SU-DHL-6 (cell line): ENCODE measurements around the gene HINFP.
"Not testable (repeated sequence)": the region's sequence is repeated elsewhere in the genome, so short reads cannot be mapped to it uniquely, and the experiment has no call there.

Experiments
- H2AFZ ChIP-seq: fragments of 200-600 bp; sonication (generic); 2 replicates; pipeline ENCODE4 v1.6.1; 2014; ENCODE audit warnings: low read depth, mild to moderate bottlenecking, moderate library complexity, mixed read lengths, antibody characterized with exemption, low read length; ENCODE audit not compliant: severe bottlenecking
- H3F3A ChIP-seq: fragments of 200-600 bp; shearing (Covaris generic); 2 replicates; pipeline ENCODE4 v1.6.0; 2016; ENCODE audit warnings: antibody characterized with exemption, mild to moderate bottlenecking; ENCODE audit not compliant: insufficient read depth
- H3K27ac ChIP-seq: fragments of 200-600 bp; sonication (generic); 2 replicates; pipeline ENCODE4 v1.5.1; 2016; ENCODE audit warnings: low read depth, mild to moderate bottlenecking, low read length, moderate library complexity, mixed read lengths
- H3K27me3 ChIP-seq: fragments of 200-600 bp; sonication (generic), shearing (Covaris generic); 2 replicates; pipeline ENCODE4 v1.6.0; 2014; ENCODE audit warnings: mild to moderate bottlenecking, low read length
- H3K36me3 ChIP-seq: fragments of 200-600 bp; sonication (generic); 2 replicates; pipeline ENCODE4 v1.6.1; 2014; ENCODE audit warnings: mild to moderate bottlenecking, low read length, mixed read lengths
- H3K4me2 ChIP-seq: fragments of 300-600, 200-600 bp; shearing (Covaris generic), sonication (generic); 2 replicates; pipeline ENCODE4 v1.6.0; 2014; ENCODE audit warnings: low read length, low read depth, mild to moderate bottlenecking; ENCODE audit not compliant: poor library complexity, severe bottlenecking
- H3K4me3 ChIP-seq: fragments of 200-600 bp; sonication (generic); 2 replicates; pipeline ENCODE4 v1.5.1; 2014; ENCODE audit warnings: antibody characterized with exemption, low read length, mild to moderate bottlenecking, mixed read lengths; ENCODE audit not compliant: insufficient read depth, poor library complexity, severe bottlenecking
- H3K79me2 ChIP-seq: fragments of 200-600 bp; sonication (generic); 2 replicates; pipeline ENCODE4 v1.6.1; 2014; ENCODE audit warnings: mild to moderate bottlenecking, low read length, moderate library complexity; ENCODE audit not compliant: insufficient read depth
- H3K9ac ChIP-seq: fragments of 200-600 bp; sonication (generic); 2 replicates; pipeline ENCODE4 v1.7.0; 2014; ENCODE audit warnings: mild to moderate bottlenecking, low read length
- H3K9me2 ChIP-seq: fragments of 200-600 bp; sonication (generic); replicated peaks from 2 replicates; pipeline ENCODE4 v1.6.1; 2014; ENCODE audit warnings: low read length; ENCODE audit not compliant: insufficient read depth
- H3K9me3 ChIP-seq: fragments of 200-600 bp; sonication (generic); 2 replicates; pipeline ENCODE4 v1.6.1; 2014; ENCODE audit warnings: low read length, mixed read lengths; ENCODE audit not compliant: insufficient read depth
- H4K20me1 ChIP-seq: fragments of 200-600 bp; sonication (generic); 2 replicates; pipeline ENCODE4 v1.6.1; 2014; ENCODE audit warnings: low read depth, mild to moderate bottlenecking, antibody characterized with exemption, low read length, moderate library complexity, mixed read lengths
- EZH2phosphoT487 ChIP-seq: fragments of 200-600 bp; sonication (generic), shearing (Covaris generic); conservative IDR thresholded peaks from 2 replicates; pipeline ENCODE4 v1.6.1; 2018; ENCODE audit warnings: mild to moderate bottlenecking, antibody characterized with exemption, low read length, moderate library complexity, mixed read lengths
- TF ChIP-seq, protein P1 (sequence below): fragments of 200-600 bp; sonication (generic); IDR thresholded peaks from one replicate; pipeline ENCODE4 v1.5.1; 2017; ENCODE audit warnings: antibody characterized with exemption, mild to moderate bottlenecking, low read length, moderate library complexity; ENCODE audit not compliant: insufficient read depth, poor library complexity, severe bottlenecking

The HINFP gene

GRCh38 chr11:119126675-119127268, 5.4 kb downstream of the HINFP start:
- no peak overlapping the region for H3K9ac ChIP-seq
- H3K4me2 ChIP-seq = no peak overlapping the region
- no peak overlapping the region for H2AFZ ChIP-seq
- H3K27me3 ChIP-seq = no peaks in the 10 kb centered on the region
- no peaks in the 10 kb centered on the region for H3F3A ChIP-seq
- H3K79me2 ChIP-seq = peaks cover 26% of the 10 kb centered on the region
- no peak overlapping the region for H3K27ac ChIP-seq
- no peaks in the 10 kb centered on the region for H3K36me3 ChIP-seq
- TF ChIP-seq EZH2phosphoT487 = no peak
- H3K9me2 ChIP-seq = no peaks in the 10 kb centered on the region
- no peaks in the 10 kb centered on the region for H3K9me3 ChIP-seq
- H4K20me1 ChIP-seq = no peaks in the 10 kb centered on the region
- no peak overlapping the region for H3K4me3 ChIP-seq

DNA sequence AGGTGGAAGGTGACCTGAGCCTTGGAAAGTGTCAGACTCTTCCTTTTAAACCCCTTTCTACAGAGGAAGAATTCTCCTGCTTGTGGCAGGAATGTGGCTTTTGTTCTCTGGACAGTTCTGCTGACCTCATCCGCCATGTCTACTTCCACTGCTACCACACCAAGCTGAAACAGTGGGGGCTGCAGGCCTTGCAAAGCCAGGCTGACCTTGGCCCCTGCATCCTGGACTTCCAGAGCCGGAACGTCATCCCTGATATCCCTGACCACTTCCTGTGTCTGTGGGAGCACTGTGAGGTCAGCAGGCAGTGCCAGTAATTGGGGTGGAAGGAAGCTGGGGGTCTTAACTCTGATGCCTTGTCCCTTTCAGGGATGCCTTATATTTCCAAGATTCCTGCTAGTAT, 9.3 kb downstream of the HINFP start:
- Histone ChIP-seq H3K27ac (no peak overlapping the region), H3K4me3 (no peak overlapping the region), H3K36me3 (no peaks in the 10 kb centered on the region; the same call in 1 of the 2 replicates), H3K9ac (no peak overlapping the region), H2AFZ (no peak overlapping the region), H3F3A (no peaks in the 10 kb centered on the region), H3K27me3 (no peaks in the 10 kb centered on the region), H3K4me2 (no peak overlapping the region), H4K20me1 (no peaks in the 10 kb centered on the region), H3K9me3 (no peaks in the 10 kb centered on the region), H3K79me2 (no peaks in the 10 kb centered on the region), H3K9me2 (no peaks in the 10 kb centered on the region)
- TF ChIP-seq, protein P1, sequence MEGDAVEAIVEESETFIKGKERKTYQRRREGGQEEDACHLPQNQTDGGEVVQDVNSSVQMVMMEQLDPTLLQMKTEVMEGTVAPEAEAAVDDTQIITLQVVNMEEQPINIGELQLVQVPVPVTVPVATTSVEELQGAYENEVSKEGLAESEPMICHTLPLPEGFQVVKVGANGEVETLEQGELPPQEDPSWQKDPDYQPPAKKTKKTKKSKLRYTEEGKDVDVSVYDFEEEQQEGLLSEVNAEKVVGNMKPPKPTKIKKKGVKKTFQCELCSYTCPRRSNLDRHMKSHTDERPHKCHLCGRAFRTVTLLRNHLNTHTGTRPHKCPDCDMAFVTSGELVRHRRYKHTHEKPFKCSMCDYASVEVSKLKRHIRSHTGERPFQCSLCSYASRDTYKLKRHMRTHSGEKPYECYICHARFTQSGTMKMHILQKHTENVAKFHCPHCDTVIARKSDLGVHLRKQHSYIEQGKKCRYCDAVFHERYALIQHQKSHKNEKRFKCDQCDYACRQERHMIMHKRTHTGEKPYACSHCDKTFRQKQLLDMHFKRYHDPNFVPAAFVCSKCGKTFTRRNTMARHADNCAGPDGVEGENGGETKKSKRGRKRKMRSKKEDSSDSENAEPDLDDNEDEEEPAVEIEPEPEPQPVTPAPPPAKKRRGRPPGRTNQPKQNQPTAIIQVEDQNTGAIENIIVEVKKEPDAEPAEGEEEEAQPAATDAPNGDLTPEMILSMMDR = no peak
- no peak for TF ChIP-seq EZH2phosphoT487

- H3K9me3 ChIP-seq = no peaks in the 10 kb centered on the region
- no peaks in the 10 kb centered on the region for H4K20me1 ChIP-seq
- no peaks in the 10 kb centered on the region for H3K9me2 ChIP-seq
- peaks cover 3% of the 10 kb centered on the region; the same call in 1 of the 2 replicates for H3F3A ChIP-seq
- TF ChIP-seq, protein P1 = peak; percentile 57
- no peak for TF ChIP-seq EZH2phosphoT487
- no peaks in the 10 kb centered on the region; the same call in 1 of the 2 replicates for H3K36me3 ChIP-seq
- no peak overlapping the region for H3K9ac ChIP-seq
- H3K79me2 ChIP-seq = no peaks in the 10 kb centered on the region
- no peak overlapping the region for H3K4me3 ChIP-seq
- H3K27ac ChIP-seq = no peak overlapping the region
- H3K27me3 ChIP-seq = no peaks in the 10 kb centered on the region
- H2AFZ ChIP-seq = no peak overlapping the region
- H3K4me2 ChIP-seq = no peak overlapping the region
These were observed 13.1 kb downstream of the HINFP start for GRCh38 chr11:119134389-119134978.

DNA sequence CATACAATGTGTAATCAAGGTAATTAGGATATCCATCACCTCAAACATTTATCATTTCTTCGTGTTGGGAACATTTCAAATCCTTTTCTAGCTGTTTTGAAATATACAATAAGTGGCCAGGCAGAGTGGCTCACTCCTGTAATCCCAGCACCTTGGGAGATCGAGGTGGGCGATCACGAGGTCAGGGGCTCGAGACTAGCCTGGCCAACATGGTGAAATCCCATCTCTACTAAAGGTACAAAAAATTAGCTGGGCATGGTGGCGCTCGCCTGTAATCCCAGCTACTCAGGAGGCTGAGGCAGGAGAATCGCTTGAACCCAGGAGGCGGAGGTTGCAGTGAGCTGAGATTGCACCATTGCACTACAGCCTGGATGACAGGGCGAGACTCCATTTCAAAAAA, 17.9 kb downstream of the HINFP start:
- H3K4me3 ChIP-seq, H3K9ac ChIP-seq, H3K4me2 ChIP-seq, H2AFZ ChIP-seq, H3K27me3 ChIP-seq, H3F3A ChIP-seq, H3K27ac ChIP-seq, H3K9me3 ChIP-seq, H4K20me1 ChIP-seq, H3K36me3 ChIP-seq, H3K9me2 ChIP-seq, H3K79me2 ChIP-seq: not testable (repeated sequence)
